Upper lobe of right lung (tissue), 1 donor: ENCODE data around the gene SLAMF1. TPM values are rescaled to one million over a fixed set of nuclear protein-coding genes. Genes with fewer than 3 reads are reported as not detected.

ENCODE experiments used
- ATAC-seq: fragments of 200-7000 bp; cut with Tn5 transposase; one replicate; pipeline ENCODE4 v1.9.1; 2020; ENCODE audit warnings: mild to moderate bottlenecking, moderate library complexity
- DNase-seq: peaks from one replicate; pipeline ENCODE4 v3.0.0-alpha.2; 2020
- H3K27ac ChIP-seq: fragments of 200-600 bp; one replicate; pipeline ENCODE4 v1.8.0; 2022
- H3K27me3 ChIP-seq: fragments of 200-600 bp; one replicate; pipeline ENCODE4 v1.8.0; 2022; ENCODE audit warnings: mild to moderate bottlenecking
- H3K36me3 ChIP-seq: fragments of 200-600 bp; one replicate; pipeline ENCODE4 v1.8.0; 2022
- H3K4me1 ChIP-seq: fragments of 200-600 bp; one replicate; pipeline ENCODE4 v1.8.0; 2022
- H3K4me3 ChIP-seq: fragments of 200-600 bp; one replicate; pipeline ENCODE4 v1.8.0; 2022; ENCODE audit warnings: mild to moderate bottlenecking
- H3K9me3 ChIP-seq: fragments of 200-600 bp; one replicate; pipeline ENCODE4 v1.8.0; 2022
- CTCF ChIP-seq: fragments of 200-600 bp; IDR thresholded peaks from one replicate; pipeline ENCODE4 v1.8.0; 2022; ENCODE audit warnings: antibody characterized with exemption
- intact Hi-C: fragments of 100-400 bp; cut with DNase I; formaldehyde crosslinking; loops from one replicate; pipeline ENCODE4 v1.11.0; 2022
- total RNA-seq: library from RNA; stranded (reverse); fragmentation: NEBNext Ultra II Directional; extraction: Animal tissue kit (Norgen Biotek cat#: 25700); gene quantifications from one replicate; pipeline ENCODE4 v1.2.1, GENCODE V29; 2021
- donor health status: DM: no; HTN: yes; CAD: no; lungs with severe emphysema.

The SLAMF1 gene
- total RNA-seq, 1 donor from 2014 or later, result 1.6 TPM

DNA sequence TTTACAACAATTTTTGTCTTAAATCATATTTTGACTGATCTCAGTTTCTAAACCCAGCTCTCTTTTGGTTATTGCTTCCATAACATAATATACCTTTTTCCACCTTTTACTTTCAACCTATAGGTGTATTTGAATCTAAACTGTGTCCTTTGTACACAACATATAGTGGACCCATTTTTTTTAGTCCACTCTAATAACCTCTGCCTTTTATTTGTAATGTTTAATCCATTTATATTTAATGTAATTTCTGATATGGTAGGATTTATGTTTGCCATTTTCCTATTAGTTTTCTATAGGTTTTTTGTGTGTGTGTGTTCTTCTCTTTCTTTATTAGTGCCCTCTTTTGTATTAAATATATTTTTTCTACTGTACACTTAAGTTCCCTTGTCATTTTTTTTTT lies 22.4 kb upstream of the SLAMF1 start:
- intact Hi-C loops, result no loop called here
- no peak for DNase-seq
- no peak overlapping the region for H3K27ac ChIP-seq
- H3K4me3 ChIP-seq, result no peak overlapping the region
- no peak for TF ChIP-seq CTCF
- no peaks in the 10 kb centered on the region for H3K27me3 ChIP-seq
- no peaks in the 10 kb centered on the region for H3K9me3 ChIP-seq
- H3K36me3 ChIP-seq, result no peaks in the 10 kb centered on the region
- ATAC-seq, result no peak
- H3K4me1 ChIP-seq, result peaks cover 20% of the 10 kb centered on the region

- H3K4me1 ChIP-seq, result peaks cover 28% of the 10 kb centered on the region
- ATAC-seq (no peak), DNase-seq (no peak)
- no peaks in the 10 kb centered on the region for H3K36me3 ChIP-seq
- H3K4me3 ChIP-seq, result no peak overlapping the region
- intact Hi-C loops, result no loop called here
- no peaks in the 10 kb centered on the region for H3K9me3 ChIP-seq
- no peak overlapping the region for H3K27ac ChIP-seq
- no peak for TF ChIP-seq CTCF
- H3K27me3 ChIP-seq, result no peaks in the 10 kb centered on the region
Observed at GRCh38 chr1:160667896-160668295, 21.1 kb upstream of the SLAMF1 start.

DNA sequence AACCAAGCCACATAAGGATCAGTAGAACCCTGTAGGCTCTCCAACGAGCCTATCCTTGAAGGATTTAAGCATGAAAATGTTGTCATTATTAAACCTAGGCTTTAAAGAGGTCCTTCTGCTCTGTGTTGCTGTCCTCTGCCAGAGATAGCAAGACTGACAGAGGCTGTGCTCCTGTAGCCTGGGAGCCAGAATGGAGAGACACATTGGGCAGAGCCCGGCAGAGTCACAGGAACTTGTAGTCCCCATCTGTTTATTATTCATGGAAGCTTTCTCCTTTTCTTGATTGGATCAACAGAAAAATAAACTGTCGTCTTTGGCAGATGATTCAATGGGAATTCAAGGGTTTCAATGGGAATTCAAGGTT lies 19.2 kb upstream of the SLAMF1 start:
- no peak for TF ChIP-seq CTCF
- Histone ChIP-seq H3K9me3 (no peaks in the 10 kb centered on the region), H3K27ac (peak overlapping the region; percentile 78), H3K4me3 (no peak overlapping the region), H3K4me1 (peaks cover 28% of the 10 kb centered on the region), H3K27me3 (no peaks in the 10 kb centered on the region), H3K36me3 (no peaks in the 10 kb centered on the region)
- intact Hi-C loops, result no loop called here
- DNase-seq, result no peak
- no peak for ATAC-seq

DNA sequence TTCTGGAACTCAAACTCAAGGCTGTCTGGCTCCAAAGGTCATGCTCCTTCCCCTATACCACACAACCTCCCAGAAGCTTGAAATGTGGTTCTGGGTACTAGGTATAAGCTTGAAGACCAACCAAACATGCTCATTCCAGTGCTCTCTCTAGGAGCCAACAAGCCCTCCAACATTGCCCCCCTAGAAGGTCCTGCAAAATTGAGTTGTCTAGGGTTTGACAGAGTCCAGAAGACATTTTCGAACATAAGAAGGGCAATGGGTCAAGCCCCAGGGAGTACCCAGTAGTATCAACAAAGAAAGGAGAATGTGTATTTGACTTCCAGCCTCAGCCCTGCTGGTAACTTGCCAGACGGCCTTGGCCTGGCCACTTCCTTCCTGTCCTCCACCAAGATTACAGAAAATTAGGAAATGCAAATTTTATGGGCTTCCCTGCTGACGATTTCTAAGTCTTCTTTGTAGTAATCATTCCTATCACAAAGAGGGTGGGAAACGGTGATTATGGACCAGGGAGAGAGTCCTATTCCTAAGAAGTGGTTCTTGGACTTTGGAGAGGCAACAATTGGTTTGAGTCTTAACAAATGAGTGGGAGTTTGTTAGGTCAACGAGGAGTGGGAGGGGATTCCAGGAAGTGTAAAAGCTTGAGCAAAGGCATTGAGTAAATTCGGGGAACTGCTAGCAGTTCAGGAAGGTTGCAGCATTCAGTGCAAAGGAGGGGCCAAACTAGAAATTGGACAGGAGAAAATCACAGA lies 18.7 kb upstream of the SLAMF1 start:
- Histone ChIP-seq H3K9me3 (no peaks in the 10 kb centered on the region), H3K36me3 (no peaks in the 10 kb centered on the region), H3K4me3 (no peak overlapping the region), H3K4me1 (peaks cover 28% of the 10 kb centered on the region), H3K27me3 (no peaks in the 10 kb centered on the region), H3K27ac (peak overlapping the region; percentile 78)
- DNase-seq, result peak; percentile 86
- TF ChIP-seq CTCF, result no peak
- intact Hi-C loops, result no loop called here
- ATAC-seq, result peak; percentile 84

DNA sequence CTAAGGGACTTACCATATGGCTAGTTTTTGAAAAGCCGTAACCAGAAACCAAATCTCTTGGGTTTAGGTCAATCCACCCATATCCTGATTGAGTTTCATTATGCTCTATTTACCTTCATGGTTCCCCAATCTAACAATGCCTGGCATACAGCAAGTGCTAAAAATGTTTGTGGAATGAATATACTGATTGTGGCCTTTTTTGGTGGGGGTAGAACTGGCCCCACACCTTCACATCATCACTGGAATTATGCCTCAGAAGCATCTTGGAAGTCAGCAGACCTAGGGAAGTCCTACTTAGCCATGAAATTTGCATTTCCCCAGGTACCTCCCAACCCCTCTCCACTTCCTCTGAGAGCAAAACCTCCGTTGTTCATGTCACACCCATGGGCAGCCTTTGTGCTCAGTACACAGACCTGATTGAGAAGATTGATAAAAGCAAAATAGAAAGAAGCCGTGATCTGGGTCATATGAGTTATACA lies 17.8 kb upstream of the SLAMF1 start:
- no peaks in the 10 kb centered on the region for H3K9me3 ChIP-seq
- H3K36me3 ChIP-seq, result no peaks in the 10 kb centered on the region
- H3K4me3 ChIP-seq, result no peak overlapping the region
- peak overlapping the region; percentile 78 for H3K27ac ChIP-seq
- TF ChIP-seq CTCF, result no peak
- intact Hi-C loops, result no loop called here
- no peak for ATAC-seq
- DNase-seq, result no peak
- peaks cover 28% of the 10 kb centered on the region for H3K4me1 ChIP-seq
- no peaks in the 10 kb centered on the region for H3K27me3 ChIP-seq
